Measurements from ENCODE around the gene BBIP1.

Gene BBIP1, protein sequence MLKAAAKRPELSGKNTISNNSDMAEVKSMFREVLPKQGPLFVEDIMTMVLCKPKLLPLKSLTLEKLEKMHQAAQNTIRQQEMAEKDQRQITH

DNA sequence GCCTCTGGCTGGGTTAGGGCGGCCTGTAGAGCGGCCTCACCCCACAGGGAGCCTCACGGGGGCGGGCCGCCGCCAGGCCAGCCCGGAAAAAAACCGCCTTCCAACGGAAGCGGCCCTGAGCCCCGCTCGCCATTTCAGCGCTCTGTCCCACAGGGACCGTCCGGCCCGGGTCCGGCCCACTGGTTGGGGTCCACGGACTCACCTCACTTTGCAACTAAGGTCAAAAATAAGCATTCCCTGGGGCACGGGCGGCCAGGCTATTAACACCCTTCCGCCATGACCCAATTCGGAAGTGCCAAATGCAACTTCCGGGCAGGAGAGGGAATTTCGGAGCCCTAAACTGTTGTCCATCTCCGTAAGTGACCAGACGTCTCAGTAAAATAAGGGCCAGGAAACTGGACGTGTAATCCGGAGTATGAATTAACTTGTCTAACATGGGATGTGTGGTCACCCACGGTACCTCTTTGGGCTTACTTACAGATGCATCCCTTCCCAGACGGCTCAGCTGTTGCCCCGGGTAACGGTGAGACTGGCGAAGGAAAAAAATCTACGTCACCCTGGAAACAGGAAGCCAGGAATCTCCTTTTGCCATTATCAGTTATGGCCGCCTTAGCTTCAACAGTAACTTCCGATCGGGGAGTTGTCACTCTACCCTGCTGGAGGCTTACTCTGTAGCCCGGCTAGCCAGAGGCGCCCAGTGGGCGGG lies at the start of gene BBIP1:
Gene BBIP1, minus strand, starts transcription at position 538 of the 706 bp plus-strand sequence. CDS start 1,023 bp downstream, outside the sequence.
- no peak for DNase-seq

DNA sequence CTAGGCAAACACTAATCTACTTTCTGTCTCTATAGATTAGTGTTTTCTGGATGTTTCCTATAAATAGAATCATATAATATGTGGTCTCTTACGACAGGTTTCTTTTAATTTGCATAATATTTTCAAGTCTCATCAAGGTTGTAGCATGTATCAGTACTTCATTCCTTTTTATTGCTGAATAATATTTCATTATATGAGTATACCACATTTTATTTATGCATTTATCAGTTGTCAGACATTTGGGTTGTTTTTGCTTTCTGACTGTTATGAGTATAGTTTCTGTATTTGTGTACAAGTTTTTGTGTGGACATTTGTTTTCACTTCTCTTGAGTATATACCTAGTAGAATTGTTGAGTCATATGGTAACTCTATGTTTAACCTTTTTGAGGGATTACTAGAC lies 48.7 kb upstream of the BBIP1 start:
- peak; percentile 16 for DNase-seq

DNA sequence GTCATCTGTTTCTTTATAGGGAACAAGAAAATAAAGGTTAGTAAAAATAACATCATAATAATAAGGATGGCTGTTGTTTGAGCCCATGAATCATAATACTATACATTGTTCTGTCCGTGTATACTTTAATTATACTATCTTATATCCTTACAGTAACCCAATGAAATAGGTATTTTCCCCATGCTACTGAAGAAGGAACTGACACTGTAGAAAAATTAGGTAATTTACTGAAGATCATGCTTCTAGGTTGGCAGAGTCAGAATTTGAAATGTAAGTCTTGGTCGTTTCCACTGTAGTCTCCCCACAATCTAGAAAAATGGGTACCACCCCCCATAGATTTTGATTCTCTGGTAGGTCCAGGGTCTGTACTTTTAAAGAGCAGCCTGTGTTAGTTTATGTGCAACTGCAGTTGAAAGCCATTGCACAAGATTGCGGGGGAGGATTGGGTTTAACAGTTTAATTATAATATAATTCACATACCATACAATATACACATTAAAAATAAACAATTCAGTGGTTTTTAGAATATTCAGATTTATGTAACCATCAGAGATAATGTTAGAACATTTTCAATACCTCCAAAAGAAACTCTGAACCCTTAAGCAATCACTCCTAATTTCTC lies 48.1 kb upstream of the BBIP1 start:
- DNase-seq, result no peak

DNA sequence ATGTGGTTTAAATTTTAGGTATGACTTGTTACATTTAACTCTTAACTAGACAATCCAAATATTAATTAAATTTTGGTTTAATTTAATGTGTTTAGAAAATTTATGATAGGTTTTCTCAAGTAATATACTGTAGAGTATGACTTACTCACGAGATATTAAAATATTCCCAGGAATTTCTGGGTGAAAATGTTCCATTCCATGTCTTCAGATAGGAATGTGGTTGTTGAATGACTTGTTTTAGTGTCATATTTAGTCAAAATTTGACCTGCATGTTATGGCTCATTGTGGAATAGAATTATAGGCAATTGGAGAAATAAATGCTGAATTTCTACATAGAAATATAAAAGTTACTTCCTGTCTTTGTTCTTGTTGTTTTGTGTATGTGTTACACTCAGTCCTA lies 47.2 kb upstream of the BBIP1 start:
- no peak for DNase-seq

DNA sequence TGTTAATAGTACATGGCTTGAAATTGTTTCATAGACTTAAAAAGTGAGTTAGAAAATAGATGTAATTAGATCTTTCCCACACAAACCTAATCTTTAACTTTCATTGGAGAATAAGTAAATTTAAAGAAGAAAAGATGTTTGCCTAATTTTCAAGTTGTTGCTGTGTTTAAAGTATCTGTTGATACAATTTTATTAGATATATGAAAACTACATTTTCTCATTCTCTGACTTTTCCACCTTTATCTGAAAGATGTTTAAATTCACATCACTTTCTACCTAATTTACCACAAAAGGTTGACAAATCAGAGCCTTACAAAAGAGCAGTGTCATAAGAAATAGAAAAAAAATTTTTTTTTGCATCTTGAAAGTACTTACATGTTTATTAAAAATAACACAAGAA lies 46.2 kb upstream of the BBIP1 start:
- no peak for DNase-seq

DNA sequence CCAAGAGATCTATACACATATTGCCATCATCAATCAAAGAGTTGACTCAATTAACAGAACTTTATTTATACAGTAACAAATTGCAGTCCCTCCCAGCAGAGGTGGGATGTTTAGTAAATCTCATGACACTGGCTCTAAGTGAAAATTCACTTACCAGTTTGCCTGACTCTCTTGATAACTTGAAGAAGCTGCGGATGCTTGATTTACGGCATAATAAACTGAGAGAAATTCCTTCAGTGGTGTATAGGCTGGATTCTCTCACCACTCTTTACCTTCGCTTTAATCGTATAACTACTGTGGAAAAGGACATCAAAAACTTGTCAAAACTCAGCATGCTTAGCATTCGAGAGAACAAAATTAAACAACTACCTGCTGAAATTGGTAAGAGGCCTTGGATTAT lies 45.7 kb upstream of the BBIP1 start:
- DNase-seq, result no peak

DNA sequence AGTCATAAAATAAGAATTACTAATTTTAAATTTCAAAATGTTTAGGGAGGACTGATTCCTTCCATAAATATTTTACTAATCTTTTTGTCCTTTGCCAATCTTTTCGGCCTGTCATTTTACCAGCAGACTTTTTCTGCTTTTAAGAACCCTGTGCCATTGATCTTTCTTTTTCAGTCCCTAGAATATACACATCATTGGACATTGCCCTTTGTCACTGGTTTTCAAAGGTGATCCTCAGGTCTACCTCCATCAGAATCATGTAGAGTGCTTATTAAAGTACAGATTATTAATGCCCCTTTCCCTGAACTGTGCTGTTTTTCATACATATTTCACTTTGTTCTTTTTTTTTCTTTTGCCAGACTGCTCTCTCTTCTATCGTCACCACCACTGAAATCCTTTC lies 44.2 kb upstream of the BBIP1 start:
- no peak for DNase-seq

DNA sequence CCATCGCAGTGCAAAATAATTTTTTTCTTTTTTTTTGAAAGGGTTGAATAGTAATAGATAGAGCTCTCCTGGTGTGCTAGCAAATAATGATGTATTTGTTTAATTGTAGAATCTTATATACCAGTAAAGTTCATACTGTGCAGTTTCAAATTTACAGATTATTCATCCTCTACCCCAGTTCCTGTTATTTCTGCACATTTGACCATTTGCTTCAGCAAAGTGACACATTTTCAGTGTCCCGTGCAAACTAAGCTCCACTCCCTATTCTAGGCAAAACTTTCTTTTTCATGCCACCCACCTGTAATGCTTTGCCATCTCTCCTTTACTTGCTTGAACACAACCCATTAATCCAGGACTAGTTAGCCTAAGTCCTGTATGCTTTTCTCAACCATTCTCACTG lies 43.5 kb upstream of the BBIP1 start:
- no peak for DNase-seq

DNA sequence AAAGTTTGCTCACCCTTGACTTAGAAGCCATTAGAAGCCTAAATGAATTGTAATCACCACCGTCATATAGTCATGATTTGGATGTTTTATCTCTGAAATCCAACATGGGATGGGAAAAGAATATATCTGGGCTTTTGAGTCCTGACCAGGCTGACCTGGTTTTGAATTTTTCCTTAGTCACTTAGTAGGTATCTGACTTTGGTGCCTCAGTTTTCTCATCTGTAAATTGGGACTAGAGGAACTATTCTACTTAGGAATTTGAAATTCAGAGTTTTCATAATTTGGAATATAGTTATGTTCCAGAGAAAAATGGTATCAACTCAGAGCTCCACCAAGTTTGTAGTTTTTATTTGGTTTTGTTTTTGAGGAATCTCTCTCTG lies 41.3 kb upstream of the BBIP1 start:
- no peak for DNase-seq

DNA sequence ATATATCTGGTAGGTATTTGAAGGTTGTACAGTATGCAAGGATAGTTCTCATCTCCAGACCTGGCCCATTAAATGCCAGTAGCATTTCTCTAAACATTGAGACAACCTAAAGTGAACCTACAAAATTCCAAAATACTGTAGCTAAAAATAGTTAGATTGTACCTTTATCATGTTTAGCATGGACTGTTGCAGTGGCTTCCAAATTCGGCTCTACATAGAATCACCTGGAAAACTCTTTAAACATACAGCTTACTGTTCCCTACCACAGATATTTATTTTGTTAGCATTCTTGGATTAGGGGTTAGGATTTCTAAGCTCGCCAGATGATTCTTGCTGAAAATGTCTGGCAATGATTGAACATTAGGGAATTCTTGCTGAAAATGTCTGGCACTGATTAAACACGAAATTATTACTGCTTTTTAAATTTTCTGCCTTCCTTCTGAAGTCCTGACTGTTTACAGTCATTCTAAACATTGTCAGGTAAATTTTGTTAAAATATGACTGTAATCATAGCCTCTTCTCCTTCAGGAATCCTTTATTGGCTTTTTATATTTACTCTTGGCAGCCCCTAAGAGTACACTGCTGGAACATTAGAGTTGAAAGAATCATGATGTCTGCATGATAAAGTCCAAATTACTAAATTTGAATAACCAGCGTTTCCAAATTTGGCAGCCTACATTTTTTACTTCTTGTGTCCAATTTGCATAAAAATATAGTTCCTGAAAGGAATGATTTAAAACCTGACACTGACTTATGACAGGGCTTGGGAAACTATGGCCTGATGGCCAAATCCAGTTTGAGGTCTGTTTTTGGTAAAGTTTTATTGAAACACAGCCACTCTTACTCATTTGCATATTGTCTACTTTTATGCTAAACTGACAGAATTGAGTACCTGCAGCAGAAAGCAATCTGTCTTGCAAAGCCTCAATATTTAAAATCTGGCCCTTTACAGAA lies 40.7 kb upstream of the BBIP1 start:
- DNase-seq, result no peak

DNA sequence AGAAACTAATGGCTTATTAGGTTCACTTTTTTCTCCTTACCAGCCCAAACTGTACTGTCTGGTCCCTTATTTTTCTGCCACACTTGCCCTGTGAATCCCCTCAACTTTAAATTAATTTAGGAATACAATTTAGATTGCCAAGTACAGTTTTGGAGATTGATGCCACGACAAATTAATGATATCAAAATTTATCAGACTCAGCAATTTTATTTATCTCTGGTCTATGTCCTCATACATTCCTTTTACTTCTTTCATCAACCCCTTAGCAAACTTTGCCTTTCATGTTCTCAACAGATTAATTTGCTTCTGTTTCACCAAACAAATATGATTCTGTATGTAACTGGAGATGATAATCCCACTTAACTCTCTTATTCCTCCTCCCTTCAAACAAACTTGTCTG lies 38.6 kb upstream of the BBIP1 start:
- no peak for DNase-seq

DNA sequence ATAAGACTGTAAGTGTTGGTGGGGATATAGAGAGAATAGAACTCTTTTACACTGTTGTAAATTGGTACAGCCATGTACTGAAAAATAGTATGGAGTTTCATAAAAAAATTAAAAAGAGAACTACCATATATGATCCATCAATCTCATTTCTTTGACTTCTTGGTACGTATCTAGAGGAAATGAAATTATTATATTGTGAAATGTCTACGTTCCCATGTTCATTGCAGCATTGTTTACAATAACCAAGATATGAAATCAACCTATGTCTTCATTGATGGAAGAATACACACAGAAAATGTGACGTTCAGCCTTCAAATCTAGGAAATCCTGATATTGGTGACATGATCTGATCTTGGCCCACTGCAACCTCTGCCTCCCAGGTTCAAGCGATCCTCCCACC lies 32.4 kb upstream of the BBIP1 start:
- DNase-seq, result no peak

DNA sequence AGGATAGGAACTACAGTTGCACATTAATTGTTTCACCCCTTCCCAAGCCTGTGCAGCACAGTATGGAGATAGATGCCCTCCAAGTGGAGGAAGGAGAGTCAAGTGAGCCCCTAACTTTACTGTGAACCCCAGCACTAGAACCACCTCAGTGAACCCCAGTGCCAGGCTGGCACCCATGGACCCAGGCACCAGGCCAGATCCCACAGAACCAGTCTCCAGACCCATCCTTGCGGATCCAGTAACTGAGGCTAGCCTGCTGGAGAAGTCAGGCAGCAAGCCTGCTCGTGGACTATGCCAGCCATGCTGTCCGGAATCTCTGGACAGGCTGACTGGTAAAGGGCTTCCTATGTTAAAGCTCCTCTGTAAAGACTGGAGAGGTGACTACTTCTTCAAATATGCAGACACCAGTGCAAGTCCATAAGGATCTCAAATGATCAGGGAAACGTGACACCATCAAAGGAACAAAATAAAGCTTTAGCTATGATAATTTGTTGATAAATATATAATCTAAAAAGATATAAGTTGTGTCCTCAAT lies 28.1 kb upstream of the BBIP1 start:
- no peak for DNase-seq

DNA sequence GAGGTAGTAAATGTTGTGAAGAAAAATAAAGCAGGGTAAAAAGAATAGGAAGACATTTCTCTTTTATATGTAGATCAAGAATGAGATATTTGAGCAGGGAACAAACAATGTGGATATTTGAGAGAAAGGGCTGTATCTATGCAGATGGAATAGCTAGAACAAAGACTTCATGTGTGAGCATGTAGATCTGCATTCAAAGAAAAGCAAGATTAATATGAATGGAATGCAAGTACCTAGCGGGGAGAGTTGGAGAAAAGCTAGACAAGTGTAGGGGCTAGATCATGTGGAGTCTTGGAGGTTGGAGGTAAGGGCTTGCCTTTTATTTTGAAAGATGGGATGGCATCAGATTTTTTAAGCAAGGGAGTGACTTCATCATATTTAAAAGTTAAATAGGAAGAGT lies 27.5 kb upstream of the BBIP1 start:
- DNase-seq, result no peak

DNA sequence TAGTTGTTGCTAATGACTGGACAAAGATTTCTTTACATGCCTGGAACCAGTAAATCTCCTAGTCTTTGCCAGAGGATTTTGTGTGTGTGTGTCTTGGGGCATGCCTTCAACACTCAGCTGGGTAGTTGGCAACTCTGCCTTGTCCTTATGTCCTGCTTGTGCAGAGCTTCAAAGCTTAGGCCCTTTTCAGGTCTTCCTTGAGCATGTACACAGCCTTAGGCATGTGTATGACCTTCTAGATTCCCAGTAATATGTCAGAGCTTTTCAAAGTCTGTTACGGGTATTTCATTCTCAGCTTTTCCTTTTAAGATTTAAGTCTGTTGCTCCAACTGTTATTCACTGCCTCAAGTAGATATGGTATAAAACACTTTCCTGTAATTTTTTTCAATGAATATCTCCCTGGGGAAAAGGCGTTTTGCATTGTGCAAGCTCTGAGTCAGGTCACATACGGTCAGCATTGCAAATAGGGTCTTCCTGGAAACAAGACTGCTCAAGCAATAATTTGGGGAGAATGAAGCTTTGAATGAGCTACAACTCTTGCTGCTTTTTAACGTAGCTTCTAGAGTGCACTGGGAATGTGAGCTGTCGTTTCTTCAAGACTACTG lies 25.9 kb upstream of the BBIP1 start:
- DNase-seq, result no peak

DNA sequence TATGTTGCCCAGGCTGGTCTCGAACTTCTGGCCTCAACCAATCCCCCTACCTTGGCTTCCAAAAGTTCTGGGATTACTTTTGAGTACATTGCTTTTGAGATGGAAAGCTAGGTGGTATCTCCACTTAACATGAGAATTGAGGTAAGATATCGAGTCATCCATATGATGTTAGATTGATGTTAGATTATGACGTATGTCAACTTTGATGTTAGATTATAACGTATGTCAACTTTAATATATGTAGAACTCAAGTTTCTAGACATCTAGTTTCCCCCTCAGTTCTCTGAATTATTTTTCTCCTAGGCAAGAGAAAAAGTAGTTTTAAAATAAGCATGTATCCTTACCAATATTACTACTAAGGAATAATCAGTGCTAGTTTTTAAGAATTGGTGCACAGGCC lies 20.4 kb upstream of the BBIP1 start:
- DNase-seq, result no peak

DNA sequence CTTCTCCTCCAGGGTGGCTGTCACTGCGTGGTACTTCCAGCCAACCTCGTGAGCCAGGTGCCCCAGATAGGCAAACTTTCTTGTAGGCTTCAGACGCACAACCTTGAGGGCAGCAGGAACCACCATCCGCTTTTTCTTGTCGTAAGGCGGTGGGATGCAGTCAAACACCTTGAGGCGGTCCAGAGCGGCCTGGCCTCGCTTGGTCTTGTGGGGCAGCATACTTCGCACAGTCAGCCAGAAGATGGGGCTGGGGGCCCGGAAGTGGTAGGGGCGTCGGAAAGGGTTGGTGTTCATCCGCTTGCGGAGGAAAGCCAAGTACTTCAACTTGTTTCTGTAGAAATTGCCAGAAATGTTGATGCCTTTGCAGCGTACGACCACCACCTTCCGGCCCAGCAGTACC lies 17.8 kb upstream of the BBIP1 start:
- DNase-seq, result no peak

DNA sequence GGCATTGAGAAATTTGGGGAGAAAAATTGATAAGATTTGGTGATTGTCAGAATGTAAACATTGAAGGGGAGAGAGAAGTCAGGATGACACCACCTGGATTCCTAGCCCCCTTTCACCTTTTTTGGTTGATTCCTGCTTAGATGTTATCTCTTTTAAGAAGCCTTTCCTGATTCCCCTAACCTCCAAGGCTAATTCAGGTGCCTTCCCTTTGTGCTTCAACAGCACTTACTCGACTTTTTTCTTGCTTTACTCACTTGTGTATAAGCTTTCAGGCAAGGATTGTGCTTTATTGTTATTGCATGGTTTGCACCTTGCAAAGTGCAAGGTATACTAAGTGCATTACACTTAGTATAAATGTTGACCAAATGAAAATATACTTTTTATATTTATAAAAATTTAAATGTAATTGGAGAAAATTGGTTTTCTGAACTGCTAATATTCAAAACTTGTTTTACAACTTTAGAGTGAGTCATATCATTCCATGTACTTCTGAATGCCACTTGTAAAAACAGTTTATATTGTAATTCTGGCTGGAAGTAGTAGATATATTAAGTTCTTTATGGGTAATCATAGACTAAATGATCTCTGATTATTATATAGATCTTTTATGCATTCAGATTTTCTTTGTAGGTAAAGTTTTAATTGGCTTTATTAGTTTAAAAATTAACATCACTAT lies 13.7 kb upstream of the BBIP1 start:
- no peak for DNase-seq

DNA sequence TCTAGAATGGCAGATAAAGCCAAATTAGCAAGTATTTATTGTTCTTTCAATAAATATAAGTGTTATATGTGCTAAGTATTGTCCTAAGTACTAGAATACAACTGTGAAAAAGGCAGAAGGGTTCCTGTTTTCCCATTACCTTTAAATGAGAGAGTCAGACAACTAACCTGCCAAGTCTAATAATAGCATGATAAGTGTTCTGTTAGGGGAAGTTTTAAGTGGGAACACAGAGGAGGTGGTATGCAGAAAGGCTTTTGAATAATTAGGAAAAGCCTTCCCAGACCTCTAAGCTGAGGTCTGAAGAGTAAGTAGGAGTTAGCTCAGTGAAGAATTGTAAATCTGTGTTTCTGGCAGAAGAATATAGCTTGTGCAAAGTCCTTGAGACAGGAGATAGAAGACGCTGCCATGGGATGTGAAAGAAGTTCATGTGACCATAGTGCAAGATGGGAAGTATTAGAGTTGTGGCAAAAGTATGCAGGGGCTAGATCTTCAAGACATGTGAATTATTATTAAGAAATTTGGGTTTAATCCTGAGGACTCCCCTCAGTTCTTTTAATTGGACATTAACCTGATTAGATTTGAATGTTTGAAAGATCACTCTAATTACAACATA lies 12.9 kb upstream of the BBIP1 start:
- DNase-seq, result no peak

DNA sequence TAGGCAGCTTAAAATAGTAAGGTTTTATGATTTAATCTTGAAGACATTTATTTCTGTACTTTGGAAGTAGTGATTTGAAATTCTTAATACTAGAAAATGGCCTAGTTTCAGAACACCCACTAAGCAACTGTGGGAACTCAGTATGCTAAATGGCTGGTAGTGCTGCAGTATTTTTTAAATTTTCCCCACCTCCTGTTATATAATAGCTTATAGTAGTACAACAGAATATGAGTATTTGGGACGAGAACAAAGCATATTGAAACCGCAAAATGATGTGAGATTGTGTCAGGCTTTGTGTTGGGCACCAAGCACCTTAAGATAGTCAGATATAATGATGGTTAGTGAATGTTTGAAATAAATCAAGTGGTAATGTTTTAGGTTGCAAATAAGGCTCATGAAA lies 8.5 kb upstream of the BBIP1 start:
- no peak for DNase-seq

DNA sequence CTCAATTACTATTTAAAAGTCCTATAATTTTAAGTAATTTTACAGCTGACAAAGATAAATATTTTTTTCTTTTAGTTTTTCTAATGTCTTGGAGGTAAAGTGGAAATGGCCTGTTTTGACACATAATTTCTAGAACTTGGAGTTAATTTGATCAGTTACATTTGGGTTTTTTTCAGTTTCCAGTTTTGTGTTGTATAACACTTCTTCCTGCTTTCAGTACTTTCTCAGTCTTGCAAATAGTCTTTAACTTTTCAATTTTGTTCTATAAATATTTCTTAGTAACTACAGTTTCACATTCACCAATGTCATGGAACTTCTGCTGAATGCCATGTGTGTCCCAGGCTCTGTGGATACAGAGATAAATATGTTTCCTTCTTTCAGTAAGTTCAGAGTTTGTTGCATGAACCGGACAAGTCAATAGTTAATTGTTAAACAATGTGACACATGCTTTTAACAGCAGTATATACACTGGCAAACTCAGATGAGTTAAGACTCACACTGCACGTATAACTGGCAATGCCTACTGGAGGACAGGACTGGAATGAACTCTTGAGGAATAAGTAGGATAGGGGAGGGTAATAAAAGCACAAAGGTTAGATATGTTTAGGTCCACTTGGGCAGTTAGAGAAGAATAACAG lies 5.0 kb upstream of the BBIP1 start:
- DNase-seq, result peak; percentile 47

All from activated CD4-positive, alpha-beta T cell treated with anti-CD3 and anti-CD28 coated beads, Interleukin-2, amount 50 U/mL, for 16 hours (primary cell).